ENCODE data around the gene ADD3.
"Not testable (repeated sequence)": the region's sequence is repeated elsewhere in the genome, so short reads cannot be mapped to it uniquely, and the experiment has no call there.

Gene ADD3

GRCh38 chr10:109975244-109976190, 32.3 kb upstream of the ADD3 start:
- no peak for DNase-seq (ENCODE audit: low read depth in 2 of 2)

GRCh38 chr10:109976681-109977080, 31.1 kb upstream of the ADD3 start:
- DNase-seq (ENCODE audit: low read depth in 2 of 2) = no peak

- DNase-seq (ENCODE audit: low read depth in 2 of 2) = no peak
Observed at GRCh38 chr10:109977382-109977806, 30.4 kb upstream of the ADD3 start.

- peak; percentile 44 to 49 for DNase-seq (ENCODE audit: low read depth in 2 of 2)
Observed at GRCh38 chr10:109978481-109978880, 29.3 kb upstream of the ADD3 start.

GRCh38 chr10:109979215-109979614, 28.6 kb upstream of the ADD3 start:
- DNase-seq (ENCODE audit: low read depth in 2 of 2) = no peak

GRCh38 chr10:109981650-109982049, 26.1 kb upstream of the ADD3 start:
- no peak for DNase-seq (ENCODE audit: low read depth in 2 of 2)

- DNase-seq (ENCODE audit: low read depth in 2 of 2) = no peak
Observed at GRCh38 chr10:109982123-109982522, 25.7 kb upstream of the ADD3 start.

GRCh38 chr10:109982812-109983211, 25.0 kb upstream of the ADD3 start:
- DNase-seq (ENCODE audit: low read depth in 2 of 2) = no peak

GRCh38 chr10:109984013-109984412, 23.8 kb upstream of the ADD3 start:
- no peak for DNase-seq (ENCODE audit: low read depth in 2 of 2)

- not testable (repeated sequence) for DNase-seq (ENCODE audit: low read depth in 2 of 2)
Observed at GRCh38 chr10:109985768-109986167, 22.0 kb upstream of the ADD3 start.

- no peak for DNase-seq (ENCODE audit: low read depth in 2 of 2)
Observed at GRCh38 chr10:109987452-109988211, 20.2 kb upstream of the ADD3 start.

- DNase-seq (ENCODE audit: low read depth in 2 of 2) = no peak
Observed at GRCh38 chr10:109988212-109988596, 19.6 kb upstream of the ADD3 start.

GRCh38 chr10:109991266-109991855, 16.4 kb upstream of the ADD3 start:
- no peak for DNase-seq (ENCODE audit: low read depth in 2 of 2)

- DNase-seq (ENCODE audit: low read depth in 2 of 2) = no peak
Observed at GRCh38 chr10:109992485-109992884, 15.3 kb upstream of the ADD3 start.

- no peak for DNase-seq (ENCODE audit: low read depth in 2 of 2)
Observed at GRCh38 chr10:109993551-109994330, 14.0 kb upstream of the ADD3 start.

GRCh38 chr10:109994711-109995577, 12.8 kb upstream of the ADD3 start:
- no peak for DNase-seq (ENCODE audit: low read depth in 2 of 2)

GRCh38 chr10:109995595-109995994, 12.2 kb upstream of the ADD3 start:
- DNase-seq (ENCODE audit: low read depth in 2 of 2) = no peak

GRCh38 chr10:109996225-109996624, 11.6 kb upstream of the ADD3 start:
- DNase-seq (ENCODE audit: low read depth in 2 of 2) = no peak

GRCh38 chr10:109996766-109997171, 11.0 kb upstream of the ADD3 start:
- DNase-seq (ENCODE audit: low read depth in 2 of 2) = no peak

- no peak for DNase-seq (ENCODE audit: low read depth in 2 of 2)
Observed at GRCh38 chr10:109997233-109997632, 10.6 kb upstream of the ADD3 start.

GRCh38 chr10:109998513-109998912, 9.3 kb upstream of the ADD3 start:
- DNase-seq (ENCODE audit: low read depth in 2 of 2) = no peak

Data from activated CD4-positive, alpha-beta T cell treated with anti-CD3 and anti-CD28 coated beads for 24 hours (primary cell).